ENCODE results near the gene IRAK3.

GRCh38 chr12:66196806-66197205 is 7.8 kb downstream of the IRAK3 start:
- TF ChIP-seq CTCF (IDR thresholded peaks at IDR 0.05; ENCODE audit: borderline replicate concordance, extremely low read depth, low read length, poor library complexity, severe bottlenecking) (no peak), EZH2 (IDR thresholded peaks at IDR 0.05; ENCODE audit: borderline replicate concordance, low read depth, low read length, severe bottlenecking) (no peak)
